ENCODE measurements around the gene PPARA. TPM values are rescaled to one million over a fixed set of nuclear protein-coding genes. Genes with fewer than 3 reads are reported as not detected.

PPARA gene
- total RNA-seq, 1 experiment from 2014 or later: 7.7 TPM

GRCh38 chr22:46202897-46203600, 52.7 kb downstream of the PPARA start:
- intact Hi-C loops (cut with micrococcal nuclease): no loop called here
- no peak for ATAC-seq
- no peaks in the 10 kb centered on the region for H4K20me1 ChIP-seq (ENCODE audit: low read length)
- H2AFZ ChIP-seq (ENCODE audit: low read length): no peak overlapping the region
- no peak overlapping the region for H3K27ac ChIP-seq (ENCODE audit: low read length)
- H3K9me2 ChIP-seq (replicated peaks; ENCODE audit: low read length): no peaks in the 10 kb centered on the region
- ChIA-PET CTCF (no interaction called here), POLR2A (ENCODE audit: unreplicated experiment) (no interaction called here)
- H3K4me2 ChIP-seq (ENCODE audit: low read length): no peak overlapping the region
- no peaks in the 10 kb centered on the region for H3K9me3 ChIP-seq (ENCODE audit: low read length)
- DNase-seq: no peak
- no peaks in the 10 kb centered on the region for H3K4me1 ChIP-seq (ENCODE audit: insufficient read depth, low read length)
- no peak overlapping the region for H3K4me3 ChIP-seq (ENCODE audit: low read length)
- H3K79me2 ChIP-seq (ENCODE audit: low read length): no peaks in the 10 kb centered on the region
- no peaks in the 10 kb centered on the region for H3K36me3 ChIP-seq (ENCODE audit: low read depth, low read length)
- no TSS peak for BruUV-seq (replicated peaks)
- H3K9ac ChIP-seq (ENCODE audit: low read length): no peak overlapping the region
- H3F3A ChIP-seq (ENCODE audit: low read length, unreplicated experiment): no peaks in the 10 kb centered on the region
- TF ChIP-seq EZH2 (IDR thresholded peaks at IDR 0.05; ENCODE audit: low read length, unreplicated experiment): no peak
- no peak for TF ChIP-seq EZH2phosphoT487 (IDR thresholded peaks at IDR 0.05; ENCODE audit: borderline replicate concordance, low read length)
- H3K27me3 ChIP-seq (ENCODE audit: low read length): no peaks in the 10 kb centered on the region

DNA sequence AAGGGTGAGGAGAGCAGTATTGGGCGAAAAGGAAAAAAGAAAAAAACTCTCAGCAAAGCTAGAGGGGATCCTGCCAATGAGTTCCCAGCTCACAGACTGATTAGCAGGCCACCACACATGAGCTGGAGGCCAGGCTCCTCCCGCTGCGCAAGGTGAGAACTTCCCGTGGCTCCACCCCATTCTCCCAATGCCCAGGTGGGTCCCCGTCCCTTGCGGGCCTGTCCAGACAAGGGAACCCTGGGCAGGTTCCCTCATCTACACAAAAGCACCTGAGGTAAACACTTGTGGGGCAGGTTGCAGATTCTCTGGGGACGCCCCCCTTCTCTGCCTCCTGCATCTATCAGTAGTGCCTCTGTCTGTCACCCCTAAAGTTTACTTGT, 53.3 kb downstream of the PPARA start:
- no peak overlapping the region for H3K4me3 ChIP-seq (ENCODE audit: low read length)
- ChIA-PET CTCF (no interaction called here), POLR2A (ENCODE audit: unreplicated experiment) (no interaction called here)
- H3K27me3 ChIP-seq (ENCODE audit: low read length): no peaks in the 10 kb centered on the region
- H3K9me3 ChIP-seq (ENCODE audit: low read length): no peaks in the 10 kb centered on the region
- DNase-seq (no peak), ATAC-seq (no peak)
- no peak overlapping the region for H3K27ac ChIP-seq (ENCODE audit: low read length)
- H3K4me2 ChIP-seq (ENCODE audit: low read length): no peak overlapping the region
- H4K20me1 ChIP-seq (ENCODE audit: low read length): no peaks in the 10 kb centered on the region
- no peaks in the 10 kb centered on the region for H3K36me3 ChIP-seq (ENCODE audit: low read depth, low read length)
- no peak overlapping the region for H3K9ac ChIP-seq (ENCODE audit: low read length)
- H3K4me1 ChIP-seq (ENCODE audit: insufficient read depth, low read length): no peaks in the 10 kb centered on the region
- intact Hi-C loops (cut with micrococcal nuclease): no loop called here
- H3F3A ChIP-seq (ENCODE audit: low read length, unreplicated experiment): no peaks in the 10 kb centered on the region
- BruUV-seq (replicated peaks): no TSS peak
- no peaks in the 10 kb centered on the region for H3K79me2 ChIP-seq (ENCODE audit: low read length)
- H2AFZ ChIP-seq (ENCODE audit: low read length): no peak overlapping the region
- no peak for TF ChIP-seq CTCF (conservative IDR thresholded peaks at IDR 0.05; ENCODE audit: low read depth, low read length)
- no peak for TF ChIP-seq EZH2phosphoT487 (IDR thresholded peaks at IDR 0.05; ENCODE audit: borderline replicate concordance, low read length)
- no peak for TF ChIP-seq EZH2 (IDR thresholded peaks at IDR 0.05; ENCODE audit: low read length, unreplicated experiment)
- no peaks in the 10 kb centered on the region for H3K9me2 ChIP-seq (replicated peaks; ENCODE audit: low read length)

DNA sequence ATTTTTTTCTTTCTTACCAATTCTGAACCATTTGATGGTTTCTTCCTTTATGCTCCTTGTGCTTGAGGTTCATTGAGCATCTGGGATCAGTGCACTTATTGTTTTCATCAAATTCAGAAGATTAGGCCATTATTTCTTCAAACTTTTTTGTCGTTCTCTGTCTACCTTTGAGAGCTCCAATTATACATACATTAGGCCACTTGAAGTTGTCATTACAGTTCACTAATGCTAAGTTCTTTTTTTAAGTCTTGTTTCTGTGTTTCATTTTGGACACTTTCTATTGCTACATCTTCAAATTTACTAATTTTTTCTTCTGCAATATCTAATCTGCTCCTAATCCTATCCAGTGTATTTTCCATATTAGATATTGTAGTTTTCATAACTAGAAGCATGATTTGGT, 58.9 kb downstream of the PPARA start:
- DNase-seq: no peak
- POLR2A ChIA-PET (ENCODE audit: unreplicated experiment): no interaction called here
- no peak overlapping the region for H3K4me3 ChIP-seq (ENCODE audit: low read length)
- H3F3A ChIP-seq (ENCODE audit: low read length, unreplicated experiment): no peaks in the 10 kb centered on the region
- H3K9me3 ChIP-seq (ENCODE audit: low read length): no peaks in the 10 kb centered on the region
- H3K79me2 ChIP-seq (ENCODE audit: low read length): no peaks in the 10 kb centered on the region
- H3K9ac ChIP-seq (ENCODE audit: low read length): no peak overlapping the region
- no peaks in the 10 kb centered on the region for H3K4me1 ChIP-seq (ENCODE audit: insufficient read depth, low read length)
- TF ChIP-seq CTCF (conservative IDR thresholded peaks at IDR 0.05; ENCODE audit: low read depth, low read length) (no peak), EZH2phosphoT487 (IDR thresholded peaks at IDR 0.05; ENCODE audit: borderline replicate concordance, low read length) (no peak), EZH2 (IDR thresholded peaks at IDR 0.05; ENCODE audit: low read length, unreplicated experiment) (no peak)
- H3K4me2 ChIP-seq (ENCODE audit: low read length): no peak overlapping the region
- intact Hi-C loops (cut with micrococcal nuclease): no loop called here
- no peak for ATAC-seq
- no TSS peak for BruUV-seq (replicated peaks)
- H3K27ac ChIP-seq (ENCODE audit: low read length): no peak overlapping the region
- CTCF ChIA-PET: no interaction called here
- H3K9me2 ChIP-seq (replicated peaks; ENCODE audit: low read length): no peaks in the 10 kb centered on the region
- no peaks in the 10 kb centered on the region for H3K27me3 ChIP-seq (ENCODE audit: low read length)
- H3K36me3 ChIP-seq (ENCODE audit: low read depth, low read length): 0 out of 2 replicates have a peak, but pooled peaks cover 6% of the 10 kb centered on the region
- H2AFZ ChIP-seq (ENCODE audit: low read length): no peak overlapping the region
- H4K20me1 ChIP-seq (ENCODE audit: low read length): no peaks in the 10 kb centered on the region
